T-cell (primary cell): ENCODE measurements around the gene ZCCHC2. TPM values are rescaled to one million over a fixed set of nuclear protein-coding genes. Genes with fewer than 3 reads are reported as not detected.

Experiments
- ATAC-seq, 4 experiments: fragments of 200-7000 bp in 3 of 4; fragments of 150-1000 bp in 1 of 4; cut with Tn5 transposase; replicated peaks in 1 of 4; 1 replicate in 3 of 4; 2 replicates in 1 of 4; pipeline ENCODE4 v1.10.0; 2021; ENCODE audit warnings: moderate library complexity in 3 of 4, mild to moderate bottlenecking in 2 of 4, moderate number of reproducible peaks in 1 of 4
- CTCF ChIA-PET, 2 donors: fragments of 300-600 bp; sonication (Branson Sonifier 250); formaldehyde crosslinking; loops; one replicate each; lab custom pipeline; 2022; ENCODE audit warnings: antibody characterized with exemption in 2 of 2; lab: Charles Lee
- POLR2A ChIA-PET, 2 donors: fragments of 300-600 bp; sonication (Branson Sonifier 250); formaldehyde crosslinking; loops; one replicate each; lab custom pipeline; 2022; ENCODE audit warnings: antibody characterized with exemption in 2 of 2; lab: Charles Lee
- DNase-seq, 35 experiments: peaks; one replicate each; pipeline versions ENCODE4 v3.0.0 to v3.0.0-alpha.2; 2013 to 2023
- H3K27ac ChIP-seq: one replicate; pipeline ENCODE4 v1.5.1; 2013; ENCODE audit warnings: low read length
- H3K27me3 ChIP-seq, 2 experiments: replicated peaks in 1 of 2; 1 replicate in 1 of 2; 2 replicates in 1 of 2; pipeline versions ENCODE4 v1.6.1 to v1.7.0; 2013; ENCODE audit warnings: low read length in 1 of 2, mixed read lengths in 1 of 2; ENCODE audit not compliant: control insufficient read depth in 2 of 2, insufficient read depth in 2 of 2; ENCODE audit errors: extremely low read depth in 1 of 2
- H3K36me3 ChIP-seq, 2 donors: 1 replicate in 1 of 2; 2 replicates in 1 of 2; pipeline versions ENCODE4 v1.6.1 to v1.7.0; 2013; ENCODE audit warnings: low read length in 1 of 2; ENCODE audit not compliant: control insufficient read depth in 2 of 2, insufficient read depth in 1 of 2; ENCODE audit errors: extremely low read depth in 1 of 2
- H3K4me1 ChIP-seq, 2 experiments: 1 replicate in 1 of 2; 2 replicates in 1 of 2; pipeline versions ENCODE4 v1.6.1 to v1.7.0; 2013; ENCODE audit warnings: low read length in 2 of 2, mixed read lengths in 1 of 2; ENCODE audit not compliant: insufficient read depth in 2 of 2, control insufficient read depth in 1 of 2; ENCODE audit errors: extremely low read depth in 1 of 2
- H3K4me3 ChIP-seq, 2 donors: 1 replicate in 1 of 2; 2 replicates in 1 of 2; pipeline versions ENCODE4 v1.5.1 to v1.7.0; 2013; ENCODE audit warnings: mild to moderate bottlenecking in 2 of 2, low read length in 1 of 2, moderate library complexity in 1 of 2; ENCODE audit not compliant: control insufficient read depth in 1 of 2; ENCODE audit errors: extremely low read depth in 1 of 2
- H3K9me3 ChIP-seq: 2 replicates; pipeline ENCODE4 v1.7.0; 2013
- H3K27ac Mint-ChIP-seq, 2 donors: one replicate each; pipeline ENCODE4 v1.8.0; 2020 to 2021; ENCODE audit warnings: mild to moderate bottlenecking in 2 of 2, mixed read lengths in 2 of 2
- H3K27me3 Mint-ChIP-seq, 2 donors: one replicate each; pipeline ENCODE4 v1.8.0; 2021 to 2022; ENCODE audit warnings: mixed read lengths in 2 of 2
- H3K36me3 Mint-ChIP-seq: one replicate; pipeline ENCODE4 v1.8.0; 2021; ENCODE audit warnings: mixed read lengths
- H3K4me1 Mint-ChIP-seq, 3 donors: one replicate each; pipeline ENCODE4 v1.8.0; 2020 to 2022; ENCODE audit warnings: mixed read lengths in 3 of 3, mild to moderate bottlenecking in 1 of 3
- H3K4me3 Mint-ChIP-seq, 3 donors: one replicate each; pipeline ENCODE4 v1.8.0; 2020 to 2022; ENCODE audit warnings: mild to moderate bottlenecking in 3 of 3, mixed read lengths in 3 of 3, moderate library complexity in 3 of 3
- H3K9me3 Mint-ChIP-seq, 3 donors: one replicate each; pipeline ENCODE4 v1.8.0; 2020 to 2022; ENCODE audit warnings: mixed read lengths in 3 of 3
- WGBS: methylation state at CpG from one replicate; pipeline ENCODE4 v1.1.5; 2013; ENCODE audit warnings: missing lambda C conversion rate; ENCODE audit not compliant: insufficient coverage; 5-methylcytosine and 5-hydroxymethylcytosine counted together
- total RNA-seq, 35 experiments: library from RNA in 6 of 35; stranded (reverse) in 6 of 35; fragments of 120-200 nt in 1 of 35; gene quantifications; one replicate each; pipeline versions ENCODE4 v1.2.1 to v1.2.4 and lab custom pipeline; 2013 to 2026

Gene ZCCHC2
- total RNA-seq, 5 donors from 2014 or later (not counting 1 experiment from before 2014, with no cell fraction given): 46.1 to 88.0 (median 52.2) TPM

GRCh38 chr18:62584241-62585120 lies 61.7 kb downstream of the ZCCHC2 start:
- H3K36me3 ChIP-seq: peaks cover 0 to 3% of the 10 kb centered on the region in 2 donors
- H3K4me1 ChIP-seq: peaks cover 9 to 27% of the 10 kb centered on the region in 2 experiments
- Mint-ChIP-seq H3K9me3 (no peaks in the 10 kb centered on the region), H3K27me3 (no peaks in the 10 kb centered on the region), H3K4me1 (peaks cover 23 to 38% (median 38%) of the 10 kb centered on the region in 3 donors), H3K36me3 (peaks cover 8% of the 10 kb centered on the region), H3K4me3 (peak overlapping the region in 1 of 3 donors; percentile 58), H3K27ac (peak overlapping the region; percentile 69 to 70)
- H3K4me3 ChIP-seq: no peak overlapping the region
- no peaks in the 10 kb centered on the region for H3K27me3 ChIP-seq
- 30% methylated on average over 13 of the region's 23 CpGs for WGBS
- H3K9me3 ChIP-seq: no peaks in the 10 kb centered on the region
- DNase-seq (peak; percentile 63 to 91 (median 82)), ATAC-seq (peak; percentile 89 to 95 (median 92))
- no peak overlapping the region for H3K27ac ChIP-seq
- ChIA-PET CTCF (interaction anchor here (0.5 to 3.9 kb wide), 13 partner anchors 10 to 401 kb away, joined by 3 to 15 read pairs (median 3); partner anchors contain the start of gene ZCCHC2 (in 1 of the 2)), POLR2A (no interaction called here)

- Mint-ChIP-seq H3K27ac (peak overlapping the region; percentile 39 to 50), H3K9me3 (no peaks in the 10 kb centered on the region), H3K4me1 (peaks cover 23 to 38% (median 38%) of the 10 kb centered on the region in 3 donors), H3K36me3 (peaks cover 3% of the 10 kb centered on the region), H3K4me3 (peak overlapping the region; percentile 32 to 60 (median 44)), H3K27me3 (no peaks in the 10 kb centered on the region)
- no peak overlapping the region for H3K4me3 ChIP-seq
- no peaks in the 10 kb centered on the region for H3K9me3 ChIP-seq
- H3K4me1 ChIP-seq: peaks cover 9 to 27% of the 10 kb centered on the region in 2 experiments
- POLR2A ChIA-PET: interaction anchor here (0.6 to 0.7 kb wide), 2 partner anchors 359 to 669 kb away, joined by 3 to 4 read pairs; no protein-coding TSS in a partner anchor
- DNase-seq (peak in 1 of 35 experiments; percentile 7), ATAC-seq (no peak)
- no peak overlapping the region for H3K27ac ChIP-seq
- WGBS: 52% methylated on average over 6 of the region's 16 CpGs
- CTCF ChIA-PET: interaction anchor here (0.5 to 3.9 kb wide), 9 partner anchors 13 to 595 kb away, joined by 3 to 15 read pairs (median 6); no protein-coding TSS in a partner anchor
- no peaks in the 10 kb centered on the region for H3K27me3 ChIP-seq
- H3K36me3 ChIP-seq: no peaks in the 10 kb centered on the region
Measured at GRCh38 chr18:62585274-62586150, 62.7 kb downstream of the ZCCHC2 start.

- Mint-ChIP-seq H3K9me3 (no peaks in the 10 kb centered on the region), H3K36me3 (peaks cover 3% of the 10 kb centered on the region), H3K27me3 (no peaks in the 10 kb centered on the region), H3K4me1 (peaks cover 23 to 38% (median 38%) of the 10 kb centered on the region in 3 donors), H3K4me3 (peak overlapping the region; percentile 32 to 60 (median 44)), H3K27ac (no peak overlapping the region)
- Histone ChIP-seq H3K36me3 (no peaks in the 10 kb centered on the region), H3K4me3 (no peak overlapping the region), H3K27me3 (no peaks in the 10 kb centered on the region), H3K27ac (no peak overlapping the region), H3K9me3 (no peaks in the 10 kb centered on the region), H3K4me1 (peaks cover 9 to 27% of the 10 kb centered on the region in 2 experiments)
- ATAC-seq: no peak
- ChIA-PET CTCF (interaction anchor here (0.6 to 3.9 kb wide), 14 partner anchors 8 to 594 kb away, joined by 3 to 15 read pairs (median 3); no protein-coding TSS in a partner anchor), POLR2A (interaction anchor here (0.6 to 0.7 kb wide), 2 partner anchors 360 to 669 kb away, joined by 3 to 4 read pairs; no protein-coding TSS in a partner anchor)
- 0% methylated on average over 1 of the region's 14 CpGs for whole genome bisulfite sequencing
- DNase-seq: peak in 27 of 35 experiments; percentile 6 to 65 (median 25)
Measured at GRCh38 chr18:62586151-62586774, 63.4 kb downstream of the ZCCHC2 start.

GRCh38 chr18:62586781-62587487 lies 64.1 kb downstream of the ZCCHC2 start:
- no peak for DNase-seq
- peak overlapping the region in 1 of 2 donors; percentile 7 for H3K27ac Mint-ChIP-seq
- no peak for ATAC-seq
- Histone ChIP-seq H3K36me3 (no peaks in the 10 kb centered on the region), H3K27me3 (no peaks in the 10 kb centered on the region), H3K9me3 (no peaks in the 10 kb centered on the region), H3K4me1 (peaks cover 9 to 27% of the 10 kb centered on the region in 2 experiments), H3K27ac (no peak overlapping the region), H3K4me3 (no peak overlapping the region)
- peaks cover 23 to 38% (median 38%) of the 10 kb centered on the region in 3 donors for H3K4me1 Mint-ChIP-seq
- no peaks in the 10 kb centered on the region for H3K27me3 Mint-ChIP-seq
- 97% methylated on average over 17 of the region's 19 CpGs for WGBS
- H3K4me3 Mint-ChIP-seq: no peak overlapping the region
- CTCF ChIA-PET: interaction anchor here (0.6 to 1.2 kb wide), 10 partner anchors 9 to 800 kb away, joined by 3 to 7 read pairs (median 3); no protein-coding TSS in a partner anchor
- POLR2A ChIA-PET: no interaction called here
- no peaks in the 10 kb centered on the region for H3K9me3 Mint-ChIP-seq
- peaks cover 3% of the 10 kb centered on the region for H3K36me3 Mint-ChIP-seq

GRCh38 chr18:62587689-62588088 lies 64.9 kb downstream of the ZCCHC2 start:
- ChIA-PET POLR2A (interaction anchor here in 1 of 2 donors (0.6 kb wide), 1 partner anchor 12 kb away, joined by 3 read pairs; no protein-coding TSS in a partner anchor), CTCF (interaction anchor here (0.6 to 1.2 kb wide), 5 partner anchors 10 to 800 kb away, joined by 3 to 7 read pairs (median 4); no protein-coding TSS in a partner anchor)
- Mint-ChIP-seq H3K36me3 (peaks cover 3% of the 10 kb centered on the region), H3K9me3 (no peaks in the 10 kb centered on the region), H3K4me1 (peaks cover 23 to 38% (median 36%) of the 10 kb centered on the region in 3 donors), H3K27me3 (no peaks in the 10 kb centered on the region), H3K27ac (no peak overlapping the region), H3K4me3 (no peak overlapping the region)
- Histone ChIP-seq H3K27me3 (no peaks in the 10 kb centered on the region), H3K9me3 (no peaks in the 10 kb centered on the region), H3K27ac (no peak overlapping the region), H3K4me3 (no peak overlapping the region), H3K36me3 (no peaks in the 10 kb centered on the region), H3K4me1 (peaks cover 9 to 27% of the 10 kb centered on the region in 2 experiments)
- ATAC-seq (no peak), DNase-seq (no peak)
- 79% methylated on average over 6 of the region's 9 CpGs for WGBS
